ENCODE measurements around the gene DSG2.
A peak's percentile ranks its signal among the peaks of the same experiment; 100 is the strongest.

The DSG2 gene

GRCh38 chr18:31555971-31556747 lies 58.2 kb downstream of the DSG2 start:
- peak; percentile 57 for DNase-seq (ENCODE audit: low read depth)

GRCh38 chr18:31557446-31557845 lies 59.5 kb downstream of the DSG2 start:
- no peak for DNase-seq (ENCODE audit: low read depth)

- no peak for DNase-seq (ENCODE audit: low read depth)
These were observed 60.6 kb downstream of the DSG2 start for GRCh38 chr18:31558567-31558966.

GRCh38 chr18:31562726-31563125 lies 64.7 kb downstream of the DSG2 start:
- DNase-seq (ENCODE audit: low read depth) = no peak

GRCh38 chr18:31563778-31564177 lies 65.8 kb downstream of the DSG2 start:
- no peak for DNase-seq (ENCODE audit: low read depth)

- no peak for DNase-seq (ENCODE audit: low read depth)
These were observed 67.4 kb downstream of the DSG2 start for GRCh38 chr18:31565345-31565744.

- no peak for DNase-seq (ENCODE audit: low read depth)
These were observed 68.0 kb downstream of the DSG2 start for GRCh38 chr18:31565782-31566512.

GRCh38 chr18:31566576-31567306 lies 68.8 kb downstream of the DSG2 start:
- DNase-seq (ENCODE audit: low read depth) = no peak

- no peak for DNase-seq (ENCODE audit: low read depth)
These were observed 74.4 kb downstream of the DSG2 start for GRCh38 chr18:31572368-31572767.

- DNase-seq (ENCODE audit: low read depth) = no peak
These were observed 75.1 kb downstream of the DSG2 start for GRCh38 chr18:31573051-31573450.

GRCh38 chr18:31574359-31574758 lies 76.4 kb downstream of the DSG2 start:
- no peak for DNase-seq (ENCODE audit: low read depth)

GRCh38 chr18:31575515-31576257 lies 77.7 kb downstream of the DSG2 start:
- no peak for DNase-seq (ENCODE audit: low read depth)

GRCh38 chr18:31576670-31577069 lies 78.7 kb downstream of the DSG2 start:
- DNase-seq (ENCODE audit: low read depth) = no peak

- no peak for DNase-seq (ENCODE audit: low read depth)
These were observed 79.2 kb downstream of the DSG2 start for GRCh38 chr18:31577195-31577594.

GRCh38 chr18:31578126-31578525 lies 80.1 kb downstream of the DSG2 start:
- no peak for DNase-seq (ENCODE audit: low read depth)

GRCh38 chr18:31579375-31579774 lies 81.4 kb downstream of the DSG2 start:
- DNase-seq (ENCODE audit: low read depth) = no peak

- DNase-seq (ENCODE audit: low read depth) = no peak
These were observed 83.7 kb downstream of the DSG2 start for GRCh38 chr18:31581498-31582197.

- no peak for DNase-seq (ENCODE audit: low read depth)
These were observed 85.3 kb downstream of the DSG2 start for GRCh38 chr18:31583185-31583854.

GRCh38 chr18:31585991-31586390 lies 88.0 kb downstream of the DSG2 start:
- DNase-seq (ENCODE audit: low read depth) = no peak

- DNase-seq (ENCODE audit: low read depth) = no peak
These were observed 88.6 kb downstream of the DSG2 start for GRCh38 chr18:31586616-31587015.

- DNase-seq (ENCODE audit: low read depth) = no peak
These were observed 89.6 kb downstream of the DSG2 start for GRCh38 chr18:31587529-31587928.
